UCSD-AML1 (cell line): Measurements from ENCODE around the gene ZNF160.
"Not testable (repeated sequence)": the region's sequence is repeated elsewhere in the genome, so short reads cannot be mapped to it uniquely, and the experiment has no call there.

ENCODE experiments used
- DNase-seq: peaks from one replicate; lab custom pipeline; 2025; ENCODE audit not compliant: unreplicated experiment; lab: John Stamatoyannopoulos, UW

The ZNF160 gene

DNA sequence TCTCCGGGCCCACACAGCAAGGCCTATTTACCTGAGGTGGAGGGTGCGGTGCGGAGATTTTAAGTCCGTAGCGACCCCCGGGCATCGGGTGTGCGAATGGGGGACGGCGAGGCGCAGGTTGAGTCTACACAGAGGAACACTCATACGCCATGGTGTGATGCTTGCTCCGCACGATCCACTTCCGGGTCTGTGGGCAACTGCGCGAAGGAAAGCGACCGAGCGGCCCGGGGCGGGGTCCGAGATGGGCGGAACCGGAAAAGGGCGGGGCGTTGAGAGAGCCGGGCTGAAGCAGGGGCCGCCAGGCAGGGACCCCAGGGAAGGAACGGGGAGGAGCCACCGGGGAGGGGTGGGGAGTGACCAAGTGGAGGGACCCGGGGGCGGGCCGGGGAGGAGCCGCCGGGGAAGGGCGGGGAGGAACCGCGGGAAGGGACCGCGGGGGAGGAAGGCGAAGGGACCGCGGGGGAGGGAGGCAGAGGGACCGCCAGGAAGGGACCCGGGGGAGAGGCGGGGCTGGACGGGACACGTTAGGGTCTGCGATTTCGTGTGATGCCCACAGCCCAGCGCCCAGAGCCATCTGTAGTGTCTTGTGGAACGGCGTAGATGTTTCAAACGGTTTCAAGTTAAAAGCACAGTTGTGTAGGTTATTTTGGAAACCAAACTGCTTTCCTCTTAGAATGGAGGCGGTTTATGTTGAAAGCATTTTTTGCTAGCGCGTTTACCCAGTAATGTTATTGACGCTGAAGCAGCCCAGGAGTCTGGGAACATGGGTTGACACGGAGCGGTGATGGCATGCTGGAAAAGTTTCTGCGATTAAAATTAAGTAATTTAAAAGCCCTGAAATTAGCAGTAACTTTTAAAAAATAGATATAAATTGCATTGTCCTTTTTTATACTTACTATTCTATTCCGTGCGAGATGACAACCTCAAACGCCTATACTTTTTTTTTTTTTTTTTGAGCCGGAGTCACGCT, at the start of gene ZNF160:
Gene ZNF160 (minus strand): TSS at position 189 of the 970 bp plus-strand sequence. CDS start 17,146 bp downstream, outside the sequence.
- DNase-seq: peak; percentile 99

DNA sequence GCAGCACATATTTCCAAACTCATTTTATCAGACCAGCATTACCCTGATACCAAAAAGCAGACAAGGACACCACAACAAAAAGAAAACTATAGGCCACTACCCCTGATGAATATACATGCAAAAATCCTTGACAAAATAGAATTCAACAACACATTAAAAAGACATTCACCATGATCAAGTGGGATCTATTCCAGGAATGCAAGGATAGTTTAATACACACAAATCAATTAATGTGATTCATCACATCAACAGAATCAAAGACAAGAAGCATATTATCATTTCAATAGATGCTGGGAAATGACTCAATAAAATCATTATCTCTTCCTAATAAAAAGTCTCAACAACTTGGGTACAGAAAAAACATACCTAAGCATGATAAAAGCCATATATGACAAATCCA, 44.4 kb upstream of the ZNF160 start:
- no peak for DNase-seq

DNA sequence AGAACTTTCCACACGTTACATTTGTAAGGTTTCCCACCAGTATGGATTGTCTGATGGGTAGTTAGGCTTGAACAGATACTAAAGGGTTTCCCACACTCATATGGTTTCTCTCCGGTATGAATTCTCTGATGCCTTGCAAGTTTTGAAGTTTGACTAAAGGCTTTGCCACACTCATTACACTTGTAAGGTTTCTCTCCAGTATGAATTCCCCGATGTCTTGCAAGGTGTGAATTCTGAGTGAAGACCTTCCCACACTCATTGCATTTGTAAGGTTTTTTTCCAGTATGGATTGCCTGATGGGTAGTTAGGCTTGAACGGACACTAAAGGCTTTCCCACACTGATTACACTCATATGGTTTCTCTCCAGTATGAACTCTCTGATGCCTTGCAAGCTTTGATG, 37.1 kb upstream of the ZNF160 start:
- no peak for DNase-seq

DNA sequence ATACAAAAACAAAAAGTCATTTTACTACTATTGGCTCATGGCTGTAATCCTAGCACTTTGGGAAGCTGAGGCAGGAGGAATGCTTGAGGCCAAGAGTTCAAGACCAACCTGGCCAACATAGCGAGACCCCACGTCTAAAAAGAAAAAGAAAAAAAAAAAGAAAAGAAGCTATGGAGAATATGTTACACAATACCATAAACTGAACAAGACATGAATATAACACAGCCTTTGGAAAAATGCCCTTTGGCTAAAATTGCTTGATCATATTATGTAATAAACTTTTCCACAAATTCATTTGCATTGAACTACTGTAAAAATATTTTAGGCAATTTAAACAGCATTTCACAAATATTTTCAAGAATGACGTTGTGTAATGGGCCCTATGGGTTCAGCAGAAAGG, 33.2 kb upstream of the ZNF160 start:
- no peak for DNase-seq

DNA sequence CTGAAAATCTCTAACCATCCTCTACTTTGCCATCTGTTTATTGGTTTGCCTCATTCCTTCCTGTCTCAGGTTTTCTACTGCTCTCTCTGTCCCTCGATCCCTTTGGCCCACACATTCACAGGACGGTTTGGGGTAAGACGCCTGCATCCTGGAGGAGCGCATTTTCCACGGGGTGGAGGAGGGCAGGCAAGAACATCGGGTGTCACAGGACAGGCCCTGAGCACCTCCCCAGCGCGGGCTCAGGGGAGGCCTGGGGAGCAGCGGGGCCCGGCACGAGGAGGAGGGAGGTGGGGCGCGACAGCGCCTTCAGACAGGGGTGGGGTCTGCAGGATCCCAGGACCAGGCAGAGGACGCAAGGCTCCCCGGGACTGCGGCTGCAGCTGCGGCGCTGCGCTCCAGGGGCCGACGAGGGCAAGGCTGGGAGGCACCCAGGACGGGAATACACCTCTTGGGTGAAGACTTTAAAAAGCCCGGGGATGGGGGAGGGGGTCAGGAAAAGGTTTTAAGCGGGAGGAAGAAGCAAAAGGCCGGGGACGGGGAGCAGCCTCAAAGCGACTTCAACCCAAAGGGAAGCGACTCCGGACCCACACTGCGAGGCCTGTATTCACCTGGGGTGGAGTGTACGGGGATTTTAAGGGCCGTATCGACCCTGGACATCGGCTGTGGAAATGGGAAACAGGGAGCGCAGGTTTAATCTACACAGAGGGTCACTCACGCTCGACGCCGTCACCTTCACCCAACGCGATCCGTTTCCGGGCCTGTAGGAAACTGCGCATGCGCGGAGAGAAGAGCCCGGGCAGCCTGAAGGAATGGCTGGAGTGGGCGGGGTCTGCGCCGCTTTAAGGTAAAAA, 29.1 kb upstream of the ZNF160 start, which contains the start of gene ZNF415:
Gene ZNF415 (minus strand): TSS at position 770 of the 851 bp plus-strand sequence. CDS start 10,234 bp downstream, outside the sequence.
- no peak for DNase-seq

DNA sequence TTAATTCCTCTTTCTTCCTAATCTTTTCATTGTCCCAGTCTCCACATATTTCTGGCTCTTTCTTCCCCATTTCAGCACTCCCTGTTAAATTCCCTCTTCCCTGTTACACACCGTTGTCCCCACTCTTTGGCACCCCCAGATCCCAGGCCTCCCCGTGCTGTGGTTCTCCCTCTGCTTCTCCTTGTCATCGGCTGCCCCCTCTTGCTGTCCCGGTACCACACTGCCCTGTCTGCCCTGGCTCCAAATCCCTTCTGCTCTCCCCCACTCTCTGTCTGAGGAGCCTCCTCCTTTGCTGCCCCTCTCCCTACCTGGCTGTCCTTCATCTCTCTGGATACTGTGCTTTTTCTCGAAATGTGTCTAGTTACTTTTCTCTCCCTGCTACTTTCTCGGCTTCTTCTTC, 28.5 kb upstream of the ZNF160 start:
- DNase-seq: no peak

DNA sequence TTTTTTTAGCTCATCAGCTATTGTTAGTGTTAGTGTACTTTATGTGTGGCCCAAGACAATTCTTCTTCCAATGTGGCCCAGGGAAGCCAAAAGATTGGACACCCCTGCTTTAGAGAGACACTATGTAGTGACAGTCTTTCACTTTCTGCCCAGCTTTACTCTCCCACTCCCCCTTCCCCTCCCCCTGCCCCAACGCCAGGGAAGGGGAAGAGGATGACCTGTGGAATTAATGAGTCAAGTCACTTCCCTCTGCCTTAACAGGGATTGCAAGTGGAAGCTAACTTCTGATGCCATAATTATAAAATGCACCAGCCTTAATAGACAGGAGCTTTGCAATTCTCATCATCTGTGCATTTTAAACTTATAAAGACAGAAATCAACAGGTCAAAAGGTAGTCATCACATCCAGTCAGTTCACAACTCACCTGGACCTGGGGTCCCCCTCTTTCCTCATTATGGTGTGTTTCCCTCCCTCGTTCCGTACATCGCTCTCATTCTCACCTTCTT, 27.9 kb upstream of the ZNF160 start:
- no peak for DNase-seq

DNA sequence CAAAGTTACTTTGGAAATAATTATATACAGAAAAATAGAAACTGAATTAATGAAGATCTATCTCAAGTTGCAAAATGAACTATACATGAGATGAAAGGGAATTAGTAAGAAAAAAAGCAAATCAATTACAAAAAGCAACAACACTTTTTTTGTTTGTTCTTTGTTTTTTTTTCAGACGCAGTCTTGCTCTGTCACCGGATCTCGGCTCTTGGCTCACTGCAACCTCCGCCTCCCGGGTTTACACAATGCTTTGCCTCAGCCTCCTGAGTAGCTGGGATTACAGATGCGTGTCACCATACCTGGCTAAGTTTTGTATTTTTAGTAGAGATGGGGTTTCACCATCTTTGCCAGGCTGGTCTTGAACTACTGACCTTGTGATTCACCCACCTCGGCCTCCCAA, 27.3 kb upstream of the ZNF160 start:
- no peak for DNase-seq

DNA sequence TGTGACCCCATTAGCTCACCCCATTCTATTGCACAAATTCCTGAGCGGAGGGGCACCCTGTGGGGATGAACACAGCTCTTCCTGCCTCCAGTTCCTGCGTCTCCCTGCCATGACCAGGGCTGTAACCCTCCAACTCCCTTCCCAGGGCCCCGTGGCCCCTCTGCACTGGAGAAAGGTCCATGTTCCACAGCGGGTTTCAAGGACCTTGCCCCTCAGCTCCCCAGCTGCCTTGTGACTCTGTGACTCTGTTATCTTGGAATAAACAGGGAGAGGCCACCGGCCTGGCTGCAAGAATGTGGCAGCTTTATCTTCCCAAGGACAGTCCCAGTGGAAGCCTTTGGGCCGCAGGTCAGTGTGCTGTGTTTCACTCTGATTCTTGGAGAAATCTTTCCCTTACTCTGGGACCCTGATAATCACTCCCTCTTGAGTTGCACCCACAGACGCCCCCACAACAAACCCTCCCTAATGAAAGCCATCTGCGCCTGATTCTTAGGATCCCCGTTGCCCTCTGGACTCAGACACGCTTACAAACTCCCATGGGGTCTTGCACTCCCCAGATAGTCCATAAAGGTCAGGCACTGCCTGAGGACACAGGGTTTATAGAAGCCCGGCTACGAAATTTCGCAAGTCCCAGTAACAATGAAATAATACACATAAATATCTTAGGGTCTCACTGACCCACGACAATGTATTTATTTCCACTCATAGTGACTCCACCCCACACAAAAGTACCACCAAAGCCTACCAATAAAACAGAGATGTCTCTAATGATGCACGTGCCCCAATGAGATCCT, 23.7 kb upstream of the ZNF160 start:
- DNase-seq: not testable (repeated sequence)

DNA sequence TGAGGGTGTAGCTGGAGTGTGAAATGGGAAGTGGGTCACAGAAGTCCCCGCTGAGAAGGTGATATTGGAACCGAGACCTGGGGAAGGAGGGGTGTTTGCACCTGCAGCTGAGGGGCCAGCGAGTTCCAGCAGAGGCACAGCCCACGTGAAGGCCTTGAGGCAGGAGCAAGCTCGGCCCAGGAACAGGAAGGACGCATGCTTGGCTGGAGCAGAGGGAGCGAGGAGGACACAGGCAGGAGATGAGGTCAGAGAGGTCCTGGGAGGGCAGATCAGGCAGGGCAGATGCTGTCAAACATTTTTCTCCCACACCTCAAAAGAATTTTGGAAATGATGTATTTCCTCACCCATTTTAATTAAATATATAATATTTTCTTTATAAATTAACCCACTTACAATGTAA, 20.2 kb upstream of the ZNF160 start:
- no peak for DNase-seq

DNA sequence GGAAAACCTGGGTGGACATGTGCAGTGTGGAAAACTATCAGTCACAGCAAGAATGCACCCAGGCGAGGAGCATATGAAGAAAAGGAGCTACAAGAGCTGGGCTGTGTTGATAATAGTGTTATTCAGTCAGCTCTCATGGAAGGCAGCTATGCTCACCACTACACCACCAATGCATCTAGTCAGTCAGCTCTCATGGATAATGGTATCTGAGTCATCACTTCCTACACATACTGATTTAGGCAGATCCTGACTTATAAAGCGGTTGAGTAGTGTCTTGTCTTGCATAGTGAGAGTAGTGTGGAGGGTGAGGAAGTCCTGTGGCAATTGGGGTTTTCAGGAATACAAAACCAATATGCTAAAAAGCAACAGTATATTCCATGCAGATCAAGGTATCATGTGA, 9.1 kb upstream of the ZNF160 start:
- DNase-seq: no peak

DNA sequence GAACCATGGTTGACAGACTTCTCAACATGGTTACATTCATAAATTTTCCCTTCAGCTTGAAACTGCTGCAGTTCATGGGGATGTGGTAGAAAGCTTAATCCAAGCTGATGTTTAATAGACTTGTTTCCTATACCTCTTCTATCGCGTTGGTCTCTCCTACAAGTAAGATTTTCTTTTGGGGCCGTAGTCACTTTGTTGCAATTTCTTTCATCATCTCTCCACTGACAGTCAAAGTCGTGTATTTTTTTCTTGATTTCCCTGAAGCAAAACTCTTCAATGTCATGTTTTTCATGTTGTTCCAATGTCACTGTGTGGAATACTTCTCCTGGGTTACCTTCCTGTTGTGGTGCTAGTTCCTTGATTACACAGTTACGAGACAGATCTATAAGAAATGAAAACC, 6.3 kb upstream of the ZNF160 start:
- DNase-seq: no peak

DNA sequence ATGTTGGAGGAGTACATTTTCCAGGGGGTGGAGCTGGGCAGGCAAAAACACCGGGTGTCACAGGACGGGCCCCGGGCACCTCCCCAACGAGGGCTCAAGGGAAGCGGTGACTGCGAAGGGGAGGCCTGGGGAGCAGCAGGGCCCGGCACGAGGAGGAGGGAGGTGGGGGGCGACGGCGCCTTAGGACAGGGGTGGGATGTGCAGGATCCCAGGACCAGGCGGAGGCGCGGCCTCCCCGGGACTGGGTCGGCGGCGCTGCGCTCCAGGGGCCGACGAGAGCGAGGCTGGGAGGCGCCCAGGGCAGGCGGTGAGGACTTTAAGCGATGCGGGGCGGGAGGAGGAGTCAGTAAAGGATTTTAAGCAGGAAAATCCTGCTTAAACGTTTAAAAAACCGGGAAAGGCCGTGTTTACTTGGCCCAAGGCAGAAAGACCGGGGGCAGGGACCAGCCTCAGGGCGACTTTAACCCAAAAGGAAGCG, 427 bp downstream of the ZNF160 start:
- peak; percentile 58 for DNase-seq

DNA sequence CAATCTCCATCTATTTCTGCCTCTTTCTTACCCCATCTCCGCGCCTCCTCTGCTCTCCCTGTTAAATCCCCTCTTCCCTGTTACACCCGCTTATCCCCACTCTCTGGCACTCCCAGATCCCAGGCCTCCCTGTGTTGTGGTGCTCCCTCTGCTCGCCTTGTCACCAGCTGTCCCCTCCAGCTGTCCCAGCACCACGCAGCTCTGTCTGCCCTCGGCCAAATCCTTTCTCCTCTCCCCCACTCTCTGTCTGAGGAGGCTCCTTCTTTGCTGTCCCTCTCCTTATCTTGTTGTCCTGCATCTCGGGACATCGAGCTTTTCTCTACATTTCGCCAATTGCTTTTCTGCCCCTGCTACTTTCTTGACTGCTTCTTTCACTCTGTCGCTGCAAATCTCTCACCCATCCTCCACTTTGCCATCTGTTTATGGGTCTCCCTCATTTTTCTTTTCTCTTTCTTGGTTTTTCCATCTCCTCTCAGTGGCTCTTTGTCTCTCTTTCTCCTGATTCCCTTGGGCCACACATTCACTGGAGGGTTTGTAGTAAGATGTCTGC, 941 bp downstream of the ZNF160 start:
- no peak for DNase-seq

DNA sequence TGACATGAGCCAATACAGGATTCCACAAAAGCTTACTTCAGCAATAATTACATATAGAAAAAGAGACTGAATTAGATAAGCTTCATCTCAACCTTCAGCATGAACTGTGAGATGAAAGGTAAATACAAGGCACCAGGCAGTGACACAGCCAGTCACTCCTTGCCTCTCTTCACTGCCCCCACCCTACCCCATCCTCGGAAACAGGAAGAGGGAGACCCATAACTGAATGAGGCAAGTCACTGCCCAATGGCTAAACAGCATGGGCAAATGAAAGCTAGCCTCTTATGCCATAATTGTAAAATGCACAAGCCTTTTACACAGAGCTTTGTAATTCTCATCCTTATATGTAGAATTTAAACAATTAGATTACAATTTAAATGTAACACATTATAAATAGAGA, 1.7 kb downstream of the ZNF160 start:
- peak; percentile 14 for DNase-seq

DNA sequence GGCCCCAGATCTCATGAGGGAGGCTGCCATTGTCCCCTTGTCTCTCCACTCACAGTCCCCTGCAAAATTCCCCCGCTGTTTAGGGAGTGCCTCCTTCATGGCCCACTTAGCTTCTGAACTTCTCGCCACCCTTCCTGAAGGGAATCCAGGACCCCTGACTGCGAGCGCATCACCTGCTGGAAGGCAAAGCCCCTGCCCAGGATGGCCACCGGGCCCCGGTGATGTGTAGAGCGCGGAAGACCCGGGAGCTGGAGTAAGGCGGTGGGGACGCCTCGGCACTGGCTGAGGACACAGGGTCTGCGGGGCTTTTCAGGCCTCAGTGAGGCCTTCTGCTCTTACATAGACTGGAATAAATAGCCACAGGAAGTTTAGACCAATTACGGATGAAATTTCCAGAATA, 4.7 kb downstream of the ZNF160 start:
- DNase-seq: not testable (repeated sequence)

DNA sequence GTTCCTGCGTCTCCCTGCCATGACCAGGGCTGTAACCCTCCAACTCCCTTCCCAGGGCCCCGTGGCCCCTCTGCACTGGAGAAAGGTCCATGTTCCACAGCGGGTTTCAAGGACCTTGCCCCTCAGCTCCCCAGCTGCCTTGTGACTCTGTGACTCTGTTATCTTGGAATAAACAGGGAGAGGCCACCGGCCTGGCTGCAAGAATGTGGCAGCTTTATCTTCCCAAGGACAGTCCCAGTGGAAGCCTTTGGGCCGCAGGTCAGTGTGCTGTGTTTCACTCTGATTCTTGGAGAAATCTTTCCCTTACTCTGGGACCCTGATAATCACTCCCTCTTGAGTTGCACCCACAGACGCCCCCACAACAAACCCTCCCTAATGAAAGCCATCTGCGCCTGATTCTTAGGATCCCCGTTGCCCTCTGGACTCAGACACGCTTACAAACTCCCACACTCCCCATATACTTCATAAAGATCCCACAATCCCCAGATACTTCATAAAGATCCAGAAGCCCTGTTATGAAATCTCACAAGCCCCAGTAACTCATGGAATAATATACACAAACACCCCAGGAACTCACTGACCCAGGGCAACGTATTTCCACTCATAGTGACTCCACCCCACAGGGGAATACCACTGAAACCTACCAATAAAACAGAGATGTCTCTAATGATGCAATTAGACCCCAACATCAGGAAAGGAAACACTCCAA, 6.1 kb downstream of the ZNF160 start:
- not testable (repeated sequence) for DNase-seq

DNA sequence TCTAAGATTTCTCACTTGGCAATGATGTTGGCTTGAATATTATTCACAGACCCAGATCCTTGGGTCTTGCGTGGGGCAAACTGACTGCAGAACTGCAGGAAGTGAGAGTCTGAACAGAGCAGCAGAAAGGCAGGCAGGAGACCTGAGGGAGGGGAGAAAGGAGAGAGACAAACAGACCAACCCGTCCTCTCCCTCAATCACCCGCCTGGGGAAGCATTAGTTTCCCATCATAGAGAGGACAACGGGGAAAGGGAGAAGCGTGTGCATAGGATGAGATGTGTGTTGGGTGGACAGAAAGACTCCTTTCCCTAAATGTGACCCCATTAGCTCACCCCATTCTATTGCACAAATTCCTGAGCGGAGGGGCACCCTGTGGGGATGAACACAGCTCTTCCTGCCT, 6.6 kb downstream of the ZNF160 start:
- DNase-seq: not testable (repeated sequence)

DNA sequence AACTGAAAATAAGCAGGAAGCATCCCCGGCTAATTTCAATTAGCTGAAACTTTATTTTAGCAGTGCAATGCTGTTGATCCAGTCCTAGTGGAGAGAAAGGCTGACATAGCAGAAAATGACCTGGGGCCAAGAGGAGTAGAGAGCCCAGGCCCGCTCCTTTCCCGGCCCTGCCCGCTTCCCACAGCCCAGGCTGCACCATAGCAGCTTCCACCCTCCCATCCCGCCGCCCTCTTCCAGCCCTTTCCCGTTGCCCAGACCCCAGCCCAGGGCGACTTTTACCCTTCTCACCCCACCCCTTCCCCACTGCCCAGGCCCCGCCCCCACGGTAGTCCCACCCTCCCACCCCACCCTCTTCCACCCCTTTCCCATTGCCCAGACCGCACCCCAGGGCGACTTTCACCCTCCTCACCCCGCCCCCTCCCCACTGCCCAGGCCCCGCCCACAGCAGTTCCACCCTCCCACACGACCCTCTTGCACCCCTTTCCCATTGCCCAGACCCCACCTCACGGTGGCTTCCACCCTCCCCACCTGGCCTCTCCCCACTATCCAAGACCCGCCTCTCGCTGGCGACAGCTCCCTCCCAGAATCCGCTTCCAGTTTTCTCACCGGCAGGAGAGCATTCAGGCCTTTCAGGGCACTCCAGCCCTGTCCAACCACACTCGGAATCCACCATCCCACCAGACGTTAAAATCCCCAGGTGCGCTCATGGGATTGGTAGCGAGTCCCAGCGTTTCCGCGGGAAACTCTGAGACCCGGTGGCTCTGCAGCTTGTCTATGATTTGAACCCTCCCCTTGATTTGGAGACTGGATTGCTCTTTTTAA, 8.3 kb downstream of the ZNF160 start:
- DNase-seq: no peak
